ENCODE results near the gene ARPIN. TPM values are rescaled to one million over a fixed set of nuclear protein-coding genes. Genes with fewer than 3 reads are reported as not detected.

Gene ARPIN
- polyA plus RNA-seq, 2 of the 4 experiments (the other 2 are of a cell fraction): 17.2 to 20.3 TPM

- ChIA-PET POLR2A (interaction anchor here (0.7 to 0.9 kb wide), 2 partner anchors 17 to 39 kb away, joined by 3 to 4 read pairs; partner anchors contain the start of gene AP3S2), CTCF (interaction anchor here (0.6 to 9.3 kb wide), 22 partner anchors 10 to 373 kb away, joined by 3 to 491 read pairs (median 4); partner anchors contain the start of genes MESP1, MESP2 and TTLL13)
- no peak for FAIRE-seq
Observed at GRCh38 chr15:89876396-89877082, 36.2 kb downstream of the ARPIN start.

GRCh38 chr15:89875741-89876140, 37.0 kb downstream of the ARPIN start:
- 94% methylated on average over 6 of the region's 6 CpGs for WGBS (ENCODE audit: missing lambda C conversion rate)
- no peaks in the 10 kb centered on the region for H3K9me3 ChIP-seq
- H3K4me2 ChIP-seq: no peak overlapping the region
- no peak for DNase-seq (ENCODE audit: low read depth in 1 of 2, low spot score in 1 of 2)
- no peaks in the 10 kb centered on the region for H3K4me1 ChIP-seq
- ATAC-seq: peak in 1 of 2 experiments; percentile 15; a peak in 1 of 6 replicates
- H3K27ac ChIP-seq: no peak overlapping the region
- no peak for TF ChIP-seq EHMT2 (IDR thresholded peaks at IDR 0.05; ENCODE audit: low read depth)
- no peak for TF ChIP-seq JUNB (IDR thresholded peaks at IDR 0.05)
- no peak for TF ChIP-seq ATOH8 (CRISPR knock-in tag; IDR thresholded peaks at IDR 0.05; ENCODE audit: low read depth)
- TF ChIP-seq KDM1A (IDR thresholded peaks at IDR 0.05; ENCODE audit: low read depth): no peak
- no peak for TF ChIP-seq JUN (IDR thresholded peaks at IDR 0.05)
- TF ChIP-seq CBX2 (IDR thresholded peaks at IDR 0.05; ENCODE audit: borderline replicate concordance, low read depth): no peak
- TF ChIP-seq HOXB5 (CRISPR knock-in tag; IDR thresholded peaks at IDR 0.05): no peak
- no peak for TF ChIP-seq HOXB13 (CRISPR knock-in tag; IDR thresholded peaks at IDR 0.05; ENCODE audit: low read depth)
- TF ChIP-seq BCL3 (IDR thresholded peaks at IDR 0.05): no peak
- TF ChIP-seq REST (IDR thresholded peaks at IDR 0.05): no peak
- no peak for TF ChIP-seq ZNF302 (CRISPR knock-in tag; IDR thresholded peaks at IDR 0.05)
- TF ChIP-seq CHD4 (IDR thresholded peaks at IDR 0.05; ENCODE audit: borderline replicate concordance): no peak
- TF ChIP-seq CEBPB (IDR thresholded peaks at IDR 0.05): no peak
- no peak for TF ChIP-seq RARB (CRISPR knock-in tag; IDR thresholded peaks at IDR 0.05)
- no peak for TF ChIP-seq FOSL2 (IDR thresholded peaks at IDR 0.05)
- no peak for TF ChIP-seq FOSL2 (CRISPR knock-in tag; IDR thresholded peaks at IDR 0.05)
- FAIRE-seq: no peak
- POLR2A ChIA-PET: no interaction called here
- CTCF ChIA-PET: interaction anchor here (0.6 to 9.3 kb wide), 27 partner anchors 10 to 455 kb away, joined by 3 to 491 read pairs (median 11); partner anchors contain the start of genes ARPIN, MESP1, MESP2 and TTLL13
- H3K4me3 ChIP-seq: no peak overlapping the region

More at GRCh38 chr15:89876396-89877082, 36.2 kb downstream of the ARPIN start:
- Histone ChIP-seq H3K4me1 (no peaks in the 10 kb centered on the region), H3K4me2 (no peak overlapping the region), H3K27ac (no peak overlapping the region), H3K9me3 (no peaks in the 10 kb centered on the region), H3K4me3 (no peak overlapping the region)
- DNase-seq (ENCODE audit: low read depth in 1 of 2, low spot score in 1 of 2) (no peak), ATAC-seq (no peak)
- 87% methylated on average over 4 of the region's 4 CpGs for WGBS (ENCODE audit: missing lambda C conversion rate)
- TF ChIP-seq HEYL (CRISPR knock-in tag; IDR thresholded peaks at IDR 0.05): no peak
- peak; percentile 26 for TF ChIP-seq MAFK (IDR thresholded peaks at IDR 0.05; ENCODE audit: partially characterized antibody)
- no peak for TF ChIP-seq CBX8 (IDR thresholded peaks at IDR 0.05)
- no peak for TF ChIP-seq HES2 (IDR thresholded peaks at IDR 0.05)

Data from A549 (cell line).